Endothelial cell of umbilical vein (primary cell): ENCODE data around the gene RAPGEF4. TPM values are rescaled to one million over a fixed set of nuclear protein-coding genes. Genes with fewer than 3 reads are reported as not detected.

Source experiments
- BruUV-seq: library from RNA; stranded (reverse); fragments of 400-500 nt; replicated peaks from 2 replicates; lab custom pipeline; 2021; lab: Mats Ljungman, UMichigan
- CTCF ChIA-PET: fragments of 300-600, 350-600 bp; sonication (Branson Sonifier 250); formaldehyde crosslinking; loops from one replicate; lab custom pipeline; 2021; ENCODE audit warnings: antibody characterized with exemption, inconsistent platforms; lab: Charles Lee
- POLR2A ChIA-PET: fragments of 300-600, 350-600 bp; sonication (Branson Sonifier 250); formaldehyde crosslinking; loops from one replicate; lab custom pipeline; 2021; ENCODE audit warnings: antibody characterized with exemption, inconsistent platforms; lab: Charles Lee
- DNase-seq: peaks from one replicate; pipeline ENCODE4 v3.0.0-alpha.2; 2011; ENCODE audit warnings: low read depth, low spot score
- FAIRE-seq: peaks from 2 replicates; lab custom pipeline; 2011; peaks lifted over from hg19 to GRCh38; lab: Jason Lieb, UNC
- H2AFZ ChIP-seq: 2 replicates; pipeline ENCODE4 v1.6.0; 2012; ENCODE audit warnings: low read depth, low read length, control low read depth, inconsistent platforms
- H3K27ac ChIP-seq: 2 replicates; pipeline ENCODE4 v1.5.1; 2011; ENCODE audit warnings: low read depth, mild to moderate bottlenecking, control low read depth, low read length, moderate library complexity; ENCODE audit not compliant: insufficient read depth
- H3K27me3 ChIP-seq, 2 experiments: 2 replicates each; pipeline versions ENCODE4 v1.6.0 to v1.6.1; 2011; ENCODE audit warnings: low read length in 2 of 2, mixed read lengths in 1 of 2; ENCODE audit not compliant: control insufficient read depth in 2 of 2, insufficient read depth in 2 of 2
- H3K36me3 ChIP-seq, 2 experiments: 2 replicates in 1 of 2; 3 replicates in 1 of 2; pipeline ENCODE4 v1.5.1; 2011; ENCODE audit warnings: low read length in 2 of 2, mild to moderate bottlenecking in 1 of 2, moderate library complexity in 1 of 2; ENCODE audit not compliant: control insufficient read depth in 2 of 2, insufficient read depth in 2 of 2; ENCODE audit errors: extremely low read depth in 1 of 2
- H3K4me1 ChIP-seq: 3 replicates; pipeline ENCODE4 v1.5.1; 2011; ENCODE audit warnings: mild to moderate bottlenecking, low read length; ENCODE audit not compliant: control insufficient read depth, insufficient read depth; ENCODE audit errors: extremely low read depth
- H3K4me2 ChIP-seq: 2 replicates; pipeline ENCODE4 v1.6.1; 2011; ENCODE audit warnings: low read length, control low read depth, mixed read lengths; ENCODE audit not compliant: insufficient read depth
- H3K4me3 ChIP-seq, 3 experiments: fragments of 200-600 bp in 1 of 3; sonication (generic), shearing (Covaris generic) in 1 of 3; replicated peaks in 1 of 3; 2 replicates each; pipeline ENCODE4 v1.5.1; 2011 to 2016; ENCODE audit warnings: control low read depth in 3 of 3, low read length in 3 of 3, mild to moderate bottlenecking in 2 of 3, inconsistent platforms in 1 of 3, low read depth in 1 of 3, moderate library complexity in 1 of 3; ENCODE audit not compliant: insufficient read depth in 1 of 3
- H3K79me2 ChIP-seq: 2 replicates; pipeline ENCODE4 v1.6.0; 2012; ENCODE audit warnings: low read length, inconsistent platforms; ENCODE audit not compliant: control insufficient read depth, insufficient read depth
- H3K9ac ChIP-seq: replicated peaks from 2 replicates; pipeline ENCODE3; 2011; ENCODE audit warnings: low read length, control low read depth; ENCODE audit not compliant: insufficient read depth; ENCODE audit errors: extremely low read depth
- H3K9me1 ChIP-seq: replicated peaks from 3 replicates; pipeline ENCODE4 v1.6.0; 2011; ENCODE audit warnings: mild to moderate bottlenecking, low read length; ENCODE audit not compliant: control insufficient read depth, insufficient read depth; ENCODE audit errors: extremely low read depth
- H3K9me3 ChIP-seq: replicated peaks from 2 replicates; pipeline ENCODE4 v1.5.1; 2012; ENCODE audit warnings: low read length, inconsistent platforms; ENCODE audit not compliant: control insufficient read depth, insufficient read depth
- H4K20me1 ChIP-seq: replicated peaks from 2 replicates; pipeline ENCODE3; 2011; ENCODE audit warnings: mild to moderate bottlenecking, low read length; ENCODE audit not compliant: control insufficient read depth, insufficient read depth; ENCODE audit errors: extremely low read depth
- FOS ChIP-seq: IDR thresholded peaks from 2 replicates; pipeline ENCODE4 v1.6.1; 2011; ENCODE audit warnings: mild to moderate bottlenecking, low read length, moderate library complexity, borderline replicate concordance; ENCODE audit not compliant: insufficient read depth
- GATA2 ChIP-seq: IDR thresholded peaks from 2 replicates; pipeline ENCODE4 v1.7.0; 2011; ENCODE audit warnings: low read depth, mild to moderate bottlenecking, moderate library complexity, mixed read lengths, low read length; ENCODE audit not compliant: insufficient read length, insufficient read depth
- MYC ChIP-seq: IDR thresholded peaks from one replicate; pipeline ENCODE4 v1.6.1; 2011; ENCODE audit warnings: mild to moderate bottlenecking, low read depth, low read length
- POLR2A ChIP-seq: IDR thresholded peaks from 2 replicates; pipeline ENCODE4 v1.6.1; 2012; ENCODE audit warnings: low read depth, mild to moderate bottlenecking, control low read depth, low read length
- dilution Hi-C: fragments of 300-500 bp; cut with MboI; formaldehyde crosslinking; loops from one replicate; pipeline ENCODE4 v1.15.0; 2019; ENCODE audit warnings: low sequenced_read_pairs; ENCODE audit not compliant: extremely low pct_ligation_motif_present
- intact Hi-C: fragments of 100-400 bp; cut with micrococcal nuclease; formaldehyde crosslinking; loops from one replicate; pipeline ENCODE4 v1.10.0; 2022
- polyA plus RNA-seq, 4 experiments: library from polyadenylated mRNA; depleted of rRNA in 3 of 4; stranded (reverse) in 3 of 4; unstranded in 1 of 4; fragments of >200 nt; gene quantifications; 2 replicates each; pipeline versions ENCODE4 v1.2.1 to v1.2.3, GENCODE V29; 2011 to 2012; ENCODE audit warnings: missing spikeins in 1 of 4
- total RNA-seq: library from RNA; stranded (reverse); gene quantifications from 2 replicates; pipeline ENCODE4 v1.2.3, GENCODE V29; 2021
- TF ChIP-seq, protein P1 (sequence below), 2 donors: IDR thresholded peaks; 1 replicate in 1 of 2; 2 replicates in 1 of 2; pipeline ENCODE4 v1.5.1; 2011; ENCODE audit warnings: low read length in 2 of 2, mild to moderate bottlenecking in 2 of 2, moderate library complexity in 2 of 2, control low read depth in 1 of 2, inconsistent platforms in 1 of 2, low read depth in 1 of 2; ENCODE audit not compliant: insufficient read depth in 1 of 2; ENCODE audit errors: extremely low read depth in 1 of 2
- TF ChIP-seq, protein P2 (sequence below): IDR thresholded peaks from 2 replicates; pipeline ENCODE4 v1.6.1; 2011; ENCODE audit not compliant: insufficient read depth, insufficient read length

The RAPGEF4 gene
- total and polyA plus RNA-seq, 2 donors (not counting 3 experiments of a cell fraction or from before 2014, with no cell fraction given) = 7.2 to 9.2 TPM

- Histone ChIP-seq H3K27me3 (no peaks in the 10 kb centered on the region), H3K36me3 (peaks cover 0 to 3% of the 10 kb centered on the region in 2 experiments), H3K4me2 (peak overlapping the region; percentile 71), H3K27ac (peak overlapping the region; percentile 70), H3K9me1 (no peaks in the 10 kb centered on the region), H3K9ac (peak overlapping the region; percentile 14), H4K20me1 (no peaks in the 10 kb centered on the region), H3K4me1 (peaks cover 18% of the 10 kb centered on the region), H2AFZ (peak overlapping the region; percentile 9), H3K79me2 (no peaks in the 10 kb centered on the region), H3K4me3 (no peak overlapping the region), H3K9me3 (no peaks in the 10 kb centered on the region)
- FAIRE-seq = no peak
- intact Hi-C loops = loop anchor here (1.0 kb wide), 2 partner anchors 23 to 27 kb away; no protein-coding TSS in a partner anchor
- dilution Hi-C loops = no loop called here
- TF ChIP-seq MYC (no peak), GATA2 (no peak), POLR2A (no peak)
- TF ChIP-seq, protein P1, sequence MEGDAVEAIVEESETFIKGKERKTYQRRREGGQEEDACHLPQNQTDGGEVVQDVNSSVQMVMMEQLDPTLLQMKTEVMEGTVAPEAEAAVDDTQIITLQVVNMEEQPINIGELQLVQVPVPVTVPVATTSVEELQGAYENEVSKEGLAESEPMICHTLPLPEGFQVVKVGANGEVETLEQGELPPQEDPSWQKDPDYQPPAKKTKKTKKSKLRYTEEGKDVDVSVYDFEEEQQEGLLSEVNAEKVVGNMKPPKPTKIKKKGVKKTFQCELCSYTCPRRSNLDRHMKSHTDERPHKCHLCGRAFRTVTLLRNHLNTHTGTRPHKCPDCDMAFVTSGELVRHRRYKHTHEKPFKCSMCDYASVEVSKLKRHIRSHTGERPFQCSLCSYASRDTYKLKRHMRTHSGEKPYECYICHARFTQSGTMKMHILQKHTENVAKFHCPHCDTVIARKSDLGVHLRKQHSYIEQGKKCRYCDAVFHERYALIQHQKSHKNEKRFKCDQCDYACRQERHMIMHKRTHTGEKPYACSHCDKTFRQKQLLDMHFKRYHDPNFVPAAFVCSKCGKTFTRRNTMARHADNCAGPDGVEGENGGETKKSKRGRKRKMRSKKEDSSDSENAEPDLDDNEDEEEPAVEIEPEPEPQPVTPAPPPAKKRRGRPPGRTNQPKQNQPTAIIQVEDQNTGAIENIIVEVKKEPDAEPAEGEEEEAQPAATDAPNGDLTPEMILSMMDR (IDR thresholded peaks at IDR 0.05; ENCODE audit: extremely low read depth in 1 of 2, insufficient read depth in 1 of 2, low read depth in 1 of 2, low read length in 2 of 2) = no peak
- TF ChIP-seq, protein P2, sequence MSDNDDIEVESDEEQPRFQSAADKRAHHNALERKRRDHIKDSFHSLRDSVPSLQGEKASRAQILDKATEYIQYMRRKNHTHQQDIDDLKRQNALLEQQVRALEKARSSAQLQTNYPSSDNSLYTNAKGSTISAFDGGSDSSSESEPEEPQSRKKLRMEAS = no peak
- CTCF ChIA-PET = interaction anchor here (0.8 to 3.3 kb wide), 5 partner anchors 8 to 160 kb away, joined by 3 to 12 read pairs (median 4); partner anchors contain the start of gene MAP3K20
- POLR2A ChIA-PET = no interaction called here
- no peak for DNase-seq
- no TSS peak for BruUV-seq
Observed at GRCh38 chr2:173049831-173050230, 314.2 kb downstream of the RAPGEF4 start.

GRCh38 chr2:173050684-173051083 lies 315.0 kb downstream of the RAPGEF4 start:
- intact Hi-C loops = no loop called here
- no peaks in the 10 kb centered on the region for H3K79me2 ChIP-seq
- dilution Hi-C loops = no loop called here
- H3K9me1 ChIP-seq = no peaks in the 10 kb centered on the region
- no peak overlapping the region for H3K4me3 ChIP-seq
- no peak overlapping the region for H3K4me2 ChIP-seq
- ChIA-PET CTCF (interaction anchor here (3.3 kb wide), 1 partner anchor 22 kb away, joined by 12 read pairs; no protein-coding TSS in a partner anchor), POLR2A (no interaction called here)
- TF ChIP-seq FOS = no peak
- no TSS peak for BruUV-seq
- no peaks in the 10 kb centered on the region for H3K9me3 ChIP-seq
- H3K27me3 ChIP-seq = no peaks in the 10 kb centered on the region
- H3K4me1 ChIP-seq = peaks cover 18% of the 10 kb centered on the region
- FAIRE-seq (no peak), DNase-seq (no peak)
- H4K20me1 ChIP-seq = no peaks in the 10 kb centered on the region
- no peak overlapping the region for H2AFZ ChIP-seq
- peaks cover 0 to 3% of the 10 kb centered on the region in 2 experiments for H3K36me3 ChIP-seq
- no peak overlapping the region for H3K9ac ChIP-seq
- no peak overlapping the region for H3K27ac ChIP-seq
